Ascending aorta (tissue), 2 donors: Measurements from ENCODE around the gene RFTN1. TPM values are rescaled to one million over a fixed set of nuclear protein-coding genes. Genes with fewer than 3 reads are reported as not detected.

ENCODE experiments used
- DNase-seq, 2 donors: peaks; one replicate each; pipeline ENCODE4 v3.0.0-alpha.2; 2019; ENCODE audit warnings: low spot score in 2 of 2
- H3K27ac ChIP-seq, 2 donors: fragments of 200-600 bp; sonication (generic); one replicate each; pipeline ENCODE4 v1.5.1; 2016 to 2017; ENCODE audit warnings: mild to moderate bottlenecking in 1 of 2
- H3K27me3 ChIP-seq: fragments of 200-600 bp; sonication (generic); one replicate; pipeline ENCODE4 v1.5.1; 2017
- H3K36me3 ChIP-seq, 2 donors: fragments of 200-600 bp; sonication (generic); one replicate each; pipeline ENCODE4 v1.5.1; 2016
- H3K4me1 ChIP-seq, 2 donors: fragments of 200-600 bp; sonication (generic); one replicate each; pipeline ENCODE4 v1.5.1; 2016 to 2017; ENCODE audit warnings: mild to moderate bottlenecking in 1 of 2
- H3K4me3 ChIP-seq, 2 donors: fragments of 200-600 bp; sonication (generic); one replicate each; pipeline ENCODE4 v1.5.1; 2016 to 2017; ENCODE audit warnings: mild to moderate bottlenecking in 1 of 2
- H3K9me3 ChIP-seq, 2 donors: fragments of 200-600 bp; sonication (generic); one replicate each; pipeline ENCODE4 v1.5.1; 2016
- CTCF ChIP-seq, 3 experiments: fragments of 200-600 bp in 2 of 3; fragments of 450-650 bp in 1 of 3; sonication (generic) in 2 of 3; IDR thresholded peaks; one replicate each; pipeline ENCODE4 v1.5.1; 2016 to 2019; ENCODE audit warnings: antibody characterized with exemption in 3 of 3, mild to moderate bottlenecking in 1 of 3, moderate library complexity in 1 of 3
- intact Hi-C: fragments of 100-400 bp; cut with DNase I; formaldehyde crosslinking; loops from one replicate; pipeline ENCODE4 v1.15.1; 2023
- total RNA-seq: library from RNA; depleted of rRNA; stranded (reverse); fragments of >200 nt; gene quantifications from one replicate; pipeline ENCODE4 v1.1.0, GENCODE V29; 2016

The RFTN1 gene
- total RNA-seq, 1 donor from 2014 or later: 72.6 TPM

- Histone ChIP-seq H3K9me3 (no peaks in the 10 kb centered on the region), H3K27me3 (no peaks in the 10 kb centered on the region), H3K4me3 (no peak overlapping the region), H3K4me1 (peaks cover 0 to 20% of the 10 kb centered on the region in 2 donors), H3K27ac (no peak overlapping the region), H3K36me3 (no peaks in the 10 kb centered on the region)
- TF ChIP-seq CTCF (IDR thresholded peaks at IDR 0.05): no peak
- intact Hi-C loops: no loop called here
- no peak for DNase-seq
Measured at GRCh38 chr3:16504692-16505091, 8.8 kb downstream of the RFTN1 start.

- H3K4me1 ChIP-seq: peaks cover 0 to 18% of the 10 kb centered on the region in 2 donors
- intact Hi-C loops: no loop called here
- H3K4me3 ChIP-seq: no peak overlapping the region
Measured at GRCh38 chr3:16504242-16504641, 9.3 kb downstream of the RFTN1 start.

GRCh38 chr3:16503191-16503776 is 10.2 kb downstream of the RFTN1 start:
- Histone ChIP-seq H3K4me1 (peaks cover 0 to 16% of the 10 kb centered on the region in 2 donors), H3K27me3 (no peaks in the 10 kb centered on the region), H3K27ac (no peak overlapping the region), H3K4me3 (no peak overlapping the region), H3K9me3 (no peaks in the 10 kb centered on the region), H3K36me3 (no peaks in the 10 kb centered on the region)
- no peak for TF ChIP-seq CTCF (IDR thresholded peaks at IDR 0.05)
- intact Hi-C loops: no loop called here
- DNase-seq: no peak

More at GRCh38 chr3:16504242-16504641, 9.3 kb downstream of the RFTN1 start:
- DNase-seq: no peak
- Histone ChIP-seq H3K9me3 (no peaks in the 10 kb centered on the region), H3K27ac (no peak overlapping the region), H3K36me3 (no peaks in the 10 kb centered on the region), H3K27me3 (no peaks in the 10 kb centered on the region)
- no peak for TF ChIP-seq CTCF (IDR thresholded peaks at IDR 0.05)

GRCh38 chr3:16502347-16502908 is 11.1 kb downstream of the RFTN1 start:
- DNase-seq: no peak
- Histone ChIP-seq H3K9me3 (no peaks in the 10 kb centered on the region), H3K27me3 (no peaks in the 10 kb centered on the region), H3K4me1 (peaks cover 0 to 11% of the 10 kb centered on the region in 2 donors), H3K36me3 (no peaks in the 10 kb centered on the region), H3K27ac (no peak overlapping the region), H3K4me3 (no peak overlapping the region)
- no peak for TF ChIP-seq CTCF (IDR thresholded peaks at IDR 0.05)
- intact Hi-C loops: no loop called here

- Histone ChIP-seq H3K27ac (no peak overlapping the region), H3K4me1 (peaks cover 0 to 13% of the 10 kb centered on the region in 2 donors), H3K36me3 (no peaks in the 10 kb centered on the region), H3K27me3 (no peaks in the 10 kb centered on the region), H3K4me3 (no peak overlapping the region), H3K9me3 (no peaks in the 10 kb centered on the region)
- intact Hi-C loops: no loop called here
- no peak for TF ChIP-seq CTCF (IDR thresholded peaks at IDR 0.05)
- DNase-seq: no peak
Measured at GRCh38 chr3:16501376-16501775, 12.1 kb downstream of the RFTN1 start.
